GM19023 (cell line): Measurements from ENCODE around the gene FAIM2.

Source experiments
- ATAC-seq: cut with Tn5 transposase; IDR thresholded peaks from one replicate; pipeline ENCODE4 v1.9.1; 2021; ENCODE audit warnings: mild to moderate bottlenecking, moderate library complexity; ENCODE audit not compliant: unreplicated experiment

FAIM2 gene

DNA sequence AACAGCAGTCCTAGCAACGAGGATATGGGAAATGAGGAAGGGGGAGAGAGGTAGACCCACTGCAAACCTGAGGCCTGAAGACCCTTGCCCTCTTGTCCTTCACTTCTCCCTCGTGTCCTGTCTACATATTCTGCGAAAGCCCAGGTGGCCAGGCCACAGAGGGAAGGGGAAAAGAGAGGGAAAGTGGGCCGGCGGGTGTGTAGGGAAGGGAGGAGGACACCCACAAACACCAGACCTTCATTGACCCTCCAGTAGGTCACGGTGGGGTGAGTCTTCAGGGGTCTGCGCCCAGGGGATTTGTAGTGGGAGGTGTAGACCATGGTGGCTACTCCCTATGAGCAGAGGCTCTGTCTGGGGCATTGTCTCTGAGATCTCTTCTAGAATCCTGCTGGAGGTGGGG, 3.8 kb downstream of the FAIM2 start:
- ATAC-seq = no peak

DNA sequence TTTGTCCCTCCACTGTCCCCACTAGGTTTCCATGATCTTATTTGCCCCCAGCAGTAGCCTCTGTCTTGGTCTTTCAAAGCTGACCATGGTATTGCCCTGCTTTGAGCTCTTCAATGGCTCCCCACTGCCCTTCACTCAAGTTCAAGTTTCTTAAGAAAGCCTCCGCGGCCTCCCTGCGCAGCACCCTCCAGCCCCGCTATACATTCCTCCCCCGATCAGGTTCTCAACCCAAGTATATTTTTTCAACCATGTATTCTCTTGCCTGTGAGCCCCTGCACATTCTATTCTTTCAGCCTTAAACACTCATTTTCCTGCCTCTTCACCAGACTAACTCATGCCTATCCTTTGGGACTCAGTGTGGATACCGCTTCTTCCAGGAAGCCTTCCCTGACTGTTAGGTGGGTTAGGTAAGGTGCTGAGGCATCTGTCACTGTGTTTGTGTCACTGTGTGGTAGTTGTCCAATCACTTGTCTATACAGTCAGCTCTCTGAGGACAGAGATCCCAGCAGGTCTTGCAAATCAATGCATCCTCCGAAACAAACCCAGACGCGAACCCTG, 4.3 kb downstream of the FAIM2 start:
- ATAC-seq = no peak

DNA sequence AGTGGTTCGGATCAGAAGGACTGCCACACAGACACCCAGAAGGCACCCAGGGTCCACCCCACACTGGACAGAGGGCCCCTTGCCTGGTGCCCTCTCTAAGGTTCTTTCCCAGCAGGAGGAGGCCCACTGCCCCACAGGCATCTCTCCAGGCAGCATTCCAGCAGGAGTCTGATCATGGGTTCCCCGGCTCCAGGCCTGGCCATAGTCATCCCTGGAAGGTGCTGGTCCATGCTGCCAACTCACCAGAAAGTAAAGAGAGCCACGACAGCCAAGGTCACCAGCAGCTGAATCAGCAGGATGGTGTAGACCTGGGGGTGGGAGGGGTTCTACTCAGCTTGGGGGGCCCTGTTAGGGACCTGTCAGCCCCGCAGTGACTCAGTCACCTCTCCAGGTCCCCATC, 6.4 kb downstream of the FAIM2 start:
- no peak for ATAC-seq

DNA sequence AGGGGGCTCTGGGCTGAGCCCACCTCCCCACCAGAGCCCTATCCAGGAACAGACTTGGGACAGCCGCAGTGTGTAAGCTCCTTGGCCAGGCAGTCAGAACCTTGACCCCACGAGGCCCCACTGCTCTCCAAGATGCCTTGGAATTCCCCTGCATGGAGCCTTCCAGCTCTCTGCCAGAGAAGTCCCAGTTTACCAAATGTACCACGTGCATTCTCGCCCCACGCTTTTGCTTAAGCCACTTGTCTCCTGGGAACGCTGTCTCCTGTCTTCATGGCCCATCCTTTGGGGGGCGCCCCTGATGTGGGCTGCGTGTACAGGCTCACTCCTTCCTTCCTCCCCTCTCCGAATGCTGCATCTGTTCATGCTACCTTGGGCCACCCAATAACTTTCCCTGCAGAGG, 7.9 kb downstream of the FAIM2 start:
- no peak for ATAC-seq

DNA sequence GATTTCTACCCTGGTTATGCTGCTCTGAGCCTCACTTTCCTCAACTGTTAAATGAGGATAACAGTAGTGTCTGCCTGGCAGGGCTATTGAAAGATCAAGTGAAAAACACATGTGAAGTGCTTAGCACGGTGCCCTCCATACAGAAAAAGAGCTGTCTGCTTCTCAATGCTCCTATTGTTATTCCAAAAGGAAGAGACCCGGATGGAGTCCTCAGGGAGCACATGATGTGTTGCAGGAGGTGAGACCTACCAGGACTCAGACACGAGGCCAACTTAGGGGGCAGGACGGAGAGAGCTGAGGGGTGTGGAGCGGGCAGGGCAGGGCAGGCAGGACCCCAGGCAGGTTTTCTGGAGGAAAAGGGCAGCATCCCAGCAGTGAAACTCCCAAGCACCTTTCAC, 8.9 kb downstream of the FAIM2 start:
- ATAC-seq = no peak

- no peak for ATAC-seq
Measured at GRCh38 chr12:49893753-49894750, 9.6 kb downstream of the FAIM2 start.

- ATAC-seq = no peak
Measured at GRCh38 chr12:49892732-49893317, 10.9 kb downstream of the FAIM2 start.

- ATAC-seq = no peak
Measured at GRCh38 chr12:49892084-49892731, 11.5 kb downstream of the FAIM2 start.

GRCh38 chr12:49891476-49891875, 12.2 kb downstream of the FAIM2 start:
- ATAC-seq = no peak

GRCh38 chr12:49891012-49891411, 12.7 kb downstream of the FAIM2 start:
- ATAC-seq = no peak

- ATAC-seq = no peak
Measured at GRCh38 chr12:49890096-49890461, 13.6 kb downstream of the FAIM2 start.

DNA sequence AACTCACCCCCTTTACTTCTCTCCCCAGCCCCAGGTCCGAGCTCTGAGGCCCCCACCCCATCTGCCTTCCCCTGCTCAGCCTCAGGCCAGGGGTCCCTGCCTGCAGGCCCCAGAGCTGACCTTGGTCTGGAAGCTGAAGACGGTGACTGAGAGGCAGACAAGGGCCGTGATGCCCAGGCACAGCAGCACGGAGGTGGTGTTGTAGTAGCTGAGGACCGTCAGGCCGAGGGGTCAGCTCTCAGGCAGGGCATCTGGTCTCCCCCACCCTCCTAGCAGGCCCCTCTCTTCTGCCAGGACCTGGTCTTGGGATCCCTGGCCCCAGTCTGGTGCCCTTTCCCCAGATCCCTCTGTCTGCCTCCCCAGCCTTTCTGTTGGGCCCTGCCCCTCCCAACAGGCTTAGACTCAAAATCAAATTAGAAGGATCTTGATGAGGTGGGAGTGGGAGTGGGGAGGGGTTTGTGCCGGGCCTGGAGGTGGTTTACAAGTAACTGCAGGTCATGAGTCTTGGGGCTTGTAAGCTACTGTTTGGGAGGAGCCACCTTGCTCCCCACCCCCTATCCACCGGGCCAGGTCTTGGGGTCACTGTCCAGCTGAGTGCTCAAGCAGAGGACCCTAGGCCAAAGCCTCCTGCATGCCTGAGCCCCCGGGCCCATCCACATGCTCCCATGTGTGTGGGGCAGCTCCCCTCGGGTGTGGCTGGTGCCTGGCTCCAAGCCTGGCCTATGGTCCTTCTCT, 14.2 kb downstream of the FAIM2 start:
- no peak for ATAC-seq

DNA sequence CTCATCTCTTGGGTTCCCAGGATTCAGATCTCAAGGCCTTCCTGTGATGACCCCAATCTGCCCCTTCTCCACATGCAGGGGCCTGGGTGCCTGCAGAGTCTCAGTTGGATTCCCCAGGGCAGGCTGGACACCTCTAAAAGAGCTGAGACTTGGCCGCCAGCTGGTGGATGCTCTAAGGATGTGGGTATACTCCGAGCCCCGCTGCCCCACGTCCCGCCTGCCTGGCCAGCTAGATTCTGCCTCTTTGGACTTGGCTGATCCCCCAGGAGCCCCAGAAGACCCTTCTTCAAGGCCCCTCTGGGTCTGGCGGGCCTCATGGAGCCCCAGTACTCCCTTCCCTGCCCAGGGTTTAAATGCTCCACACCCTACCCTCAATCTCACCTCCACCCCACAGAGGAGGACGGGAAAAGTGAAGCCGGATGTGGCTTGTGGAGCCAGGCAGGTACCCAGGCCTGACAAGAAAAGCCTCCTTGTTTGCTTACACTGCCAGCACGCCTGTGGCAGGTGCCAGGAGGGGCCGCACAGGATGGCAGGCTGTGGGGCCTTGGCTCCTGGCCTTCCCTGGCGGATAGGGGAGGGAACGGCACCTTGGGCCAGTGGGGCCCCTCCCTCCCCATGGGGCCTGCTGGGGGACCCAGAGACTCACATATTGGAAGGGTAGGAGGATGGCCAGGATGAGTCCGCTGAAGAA, 15.1 kb downstream of the FAIM2 start:
- no peak for ATAC-seq

- ATAC-seq = no peak
Measured at GRCh38 chr12:49887536-49888401, 15.9 kb downstream of the FAIM2 start.

DNA sequence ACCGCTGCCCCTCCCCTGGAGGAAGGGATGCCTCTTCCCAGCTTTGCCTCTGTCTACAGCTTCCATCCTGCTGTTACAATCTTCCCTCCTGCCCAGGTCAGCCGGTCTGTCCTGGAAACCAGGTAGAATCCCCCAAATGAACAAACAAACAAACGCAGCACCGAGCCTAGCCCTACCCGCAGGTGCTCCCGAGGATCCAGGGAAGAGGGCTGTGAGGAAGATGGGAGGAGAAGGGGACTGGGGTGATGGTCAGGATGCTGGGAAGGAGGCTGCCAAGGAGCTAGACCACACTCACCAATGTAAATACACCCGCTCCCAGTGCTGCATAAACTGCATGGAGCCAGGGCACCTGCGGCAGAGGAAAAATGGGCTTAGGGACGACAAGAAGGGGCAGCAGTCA, 16.6 kb downstream of the FAIM2 start:
- no peak for ATAC-seq

GRCh38 chr12:49885663-49886461, 17.8 kb downstream of the FAIM2 start:
- no peak for ATAC-seq

DNA sequence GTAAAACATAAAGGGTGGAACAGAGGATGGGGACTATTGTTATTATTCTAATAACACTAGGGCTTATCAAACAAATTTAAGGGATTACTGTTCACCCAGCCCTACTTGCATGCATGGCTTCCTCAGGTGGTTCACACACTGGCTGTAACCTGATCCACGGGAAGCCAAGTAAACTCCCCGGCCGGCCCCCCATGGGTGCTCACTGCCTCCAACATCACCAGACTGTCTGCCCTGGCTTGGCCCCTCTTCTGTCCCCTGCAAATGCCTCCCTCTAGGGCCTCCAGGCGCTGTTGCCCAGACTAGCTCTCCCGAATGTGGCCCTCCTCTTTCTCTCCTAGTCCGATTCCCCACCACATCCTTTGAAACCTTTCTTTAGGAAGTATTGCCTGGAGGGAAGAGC, 18.6 kb downstream of the FAIM2 start:
- ATAC-seq = no peak

DNA sequence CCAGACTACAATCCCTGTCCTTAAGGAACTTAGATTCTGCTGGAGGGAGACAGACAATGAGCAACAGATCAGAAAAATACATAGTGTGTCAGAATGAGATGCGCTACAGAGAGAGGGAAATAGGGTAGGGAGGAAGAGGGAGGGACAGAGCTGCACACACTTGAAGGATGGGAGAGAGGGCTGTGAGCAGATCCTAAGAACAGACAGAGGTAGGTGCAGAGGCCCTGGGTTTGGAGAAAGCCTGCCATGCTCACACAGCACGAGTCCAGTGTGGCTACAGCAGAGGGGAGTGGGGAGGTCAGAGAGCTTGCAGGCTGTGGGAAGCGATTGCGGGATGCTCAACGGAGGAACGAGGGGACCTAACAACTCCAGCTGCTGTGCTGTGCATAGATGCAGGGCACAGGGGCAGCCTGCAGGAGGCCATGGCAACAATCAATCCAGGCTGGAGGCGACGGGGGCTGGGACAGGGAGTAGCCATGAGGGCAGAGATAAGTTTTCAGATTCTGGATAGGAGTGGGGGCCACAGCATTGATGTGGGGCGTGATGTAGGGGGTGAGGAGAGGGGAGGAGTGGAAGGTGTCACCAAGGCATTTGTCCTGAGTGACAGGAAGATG, 20.7 kb downstream of the FAIM2 start:
- no peak for ATAC-seq
